HEK293 (cell line): ENCODE measurements around the gene GPR62.

ENCODE experiments used
- CTCF ChIA-PET: fragments of 350-600 bp; formaldehyde crosslinking; extraction: SDS; loops from one replicate; lab custom pipeline; 2021; ENCODE audit warnings: antibody characterized with exemption; lab: Yijun Ruan, JAX
- POLR2A ChIA-PET: fragments of 300-600 bp; formaldehyde crosslinking; extraction: SDS; loops from one replicate; lab custom pipeline; 2020; ENCODE audit warnings: antibody characterized with exemption, inconsistent platforms; lab: Yijun Ruan, JAX
- H3K27ac ChIP-seq: fragments of 200-500 bp; sonication (Bioruptor generic); 2 replicates; pipeline ENCODE4 v1.5.1; 2014; ENCODE audit warnings: low read depth, low read length, control low read depth, inconsistent platforms; ENCODE audit errors: extremely low read depth
- H3K36me3 ChIP-seq, 2 experiments: fragments of 200-500 bp in 1 of 2; sonication (Bioruptor generic) in 1 of 2; 1 replicate in 1 of 2; 2 replicates in 1 of 2; pipeline ENCODE4 v1.5.1; 2014 to 2017; ENCODE audit warnings: inconsistent platforms in 2 of 2, low read length in 2 of 2; ENCODE audit not compliant: control insufficient read depth in 2 of 2, insufficient read depth in 1 of 2
- H3K4me1 ChIP-seq: fragments of 200-500 bp; sonication (Bioruptor generic); 2 replicates; pipeline ENCODE4 v1.5.1; 2014; ENCODE audit warnings: mild to moderate bottlenecking, low read length, inconsistent platforms; ENCODE audit not compliant: control insufficient read depth, insufficient read depth
- H3K4me3 ChIP-seq: 2 replicates; pipeline ENCODE4 v1.5.1; 2011; ENCODE audit warnings: low read depth, mild to moderate bottlenecking, control low read depth, low read length, moderate library complexity
- H3K9me3 ChIP-seq: fragments of 200-500 bp; sonication (Bioruptor generic); 2 replicates; pipeline ENCODE4 v1.5.1; 2014; ENCODE audit warnings: low read depth, low read length, inconsistent platforms; ENCODE audit not compliant: control insufficient read depth, insufficient read depth
- GLI2 ChIP-seq: fragments of 450-650 bp; formaldehyde crosslinking; IDR thresholded peaks from 2 replicates; pipeline ENCODE4; 2017; ENCODE audit warnings: missing biosample characterization, missing genetic modification characterization, low read depth, borderline replicate concordance
- HOXC10 ChIP-seq: sonication (generic); formaldehyde crosslinking; IDR thresholded peaks from 2 replicates; pipeline ENCODE4 v1.8.1; 2023; ENCODE audit warnings: mild to moderate bottlenecking, missing genetic modification reagents
- KLF10 ChIP-seq: fragments of 450-650 bp; IDR thresholded peaks from 2 replicates; pipeline ENCODE4 v1.5.1; 2018; ENCODE audit warnings: missing biosample characterization, mild to moderate bottlenecking, missing genetic modification characterization
- KLF8 ChIP-seq: fragments of 450-650 bp; formaldehyde crosslinking; IDR thresholded peaks from 2 replicates; pipeline ENCODE4 v1.5.1; 2016; ENCODE audit warnings: missing biosample characterization, missing genetic modification characterization
- KLF9 ChIP-seq: fragments of 450-650 bp; formaldehyde crosslinking; IDR thresholded peaks from 2 replicates; pipeline ENCODE4 v1.5.1; 2016; ENCODE audit warnings: missing biosample characterization, missing genetic modification characterization, low read depth
- MYNN ChIP-seq: fragments of 450-650 bp; formaldehyde crosslinking; IDR thresholded peaks from 2 replicates; pipeline ENCODE4 v1.5.1; 2016; ENCODE audit warnings: missing biosample characterization, missing genetic modification characterization, borderline replicate concordance
- SP3 ChIP-seq: fragments of 450-650 bp; formaldehyde crosslinking; IDR thresholded peaks from 2 replicates; pipeline ENCODE4 v1.5.1; 2016; ENCODE audit warnings: missing biosample characterization, missing genetic modification characterization
- TCF7L2 ChIP-seq: IDR thresholded peaks from 2 replicates; pipeline ENCODE4 v1.6.1; 2011; ENCODE audit warnings: low read depth, mild to moderate bottlenecking, inconsistent platforms, low read length, moderate library complexity, borderline replicate concordance
- ZBTB26 ChIP-seq: fragments of 450-650 bp; formaldehyde crosslinking; optimal IDR thresholded peaks from 2 replicates; pipeline ENCODE3; 2016; ENCODE audit warnings: missing biosample characterization, mild to moderate bottlenecking, missing genetic modification characterization
- ZBTB8A ChIP-seq: fragments of 450-650 bp; formaldehyde crosslinking; IDR thresholded peaks from 2 replicates; pipeline ENCODE4 v1.5.1; 2016; ENCODE audit warnings: missing biosample characterization, missing genetic modification characterization
- ZIC2 ChIP-seq: fragments of 450-650 bp; formaldehyde crosslinking; IDR thresholded peaks from 2 replicates; pipeline ENCODE4 v1.5.1; 2016; ENCODE audit warnings: missing biosample characterization, missing genetic modification characterization
- ZNF114 ChIP-seq: fragments of 450-650 bp; formaldehyde crosslinking; IDR thresholded peaks from 2 replicates; pipeline ENCODE4 v1.5.0; 2017; ENCODE audit warnings: missing biosample characterization, missing genetic modification characterization
- ZNF121 ChIP-seq: fragments of 450-650 bp; formaldehyde crosslinking; IDR thresholded peaks from 2 replicates; pipeline ENCODE4 v1.5.1; 2016; ENCODE audit warnings: missing biosample characterization, missing genetic modification characterization
- ZNF132 ChIP-seq: fragments of 450-650 bp; formaldehyde crosslinking; IDR thresholded peaks from 2 replicates; pipeline ENCODE4 v1.5.1; 2017; ENCODE audit warnings: missing biosample characterization, missing genetic modification characterization, borderline replicate concordance
- ZNF138 ChIP-seq: fragments of 450-650 bp; formaldehyde crosslinking; IDR thresholded peaks from 2 replicates; pipeline ENCODE4 v1.5.1; 2016; ENCODE audit warnings: missing biosample characterization, missing genetic modification characterization, borderline replicate concordance
- ZNF140 ChIP-seq: fragments of 450-650 bp; formaldehyde crosslinking; IDR thresholded peaks from 2 replicates; pipeline ENCODE4 v1.5.1; 2016; ENCODE audit warnings: missing biosample characterization, missing genetic modification characterization
- ZNF148 ChIP-seq: fragments of 450-650 bp; formaldehyde crosslinking; IDR thresholded peaks from 2 replicates; pipeline ENCODE4 v1.5.0; 2017; ENCODE audit warnings: missing biosample characterization, missing genetic modification characterization, borderline replicate concordance
- ZNF157 ChIP-seq: fragments of 450-650 bp; formaldehyde crosslinking; IDR thresholded peaks from 2 replicates; pipeline ENCODE4 v1.5.1; 2016; ENCODE audit warnings: missing biosample characterization, missing genetic modification characterization
- ZNF311 ChIP-seq: fragments of 450-650 bp; formaldehyde crosslinking; IDR thresholded peaks from 2 replicates; pipeline ENCODE4 v1.5.1; 2017; ENCODE audit warnings: missing biosample characterization, missing genetic modification characterization, borderline replicate concordance
- ZNF404 ChIP-seq: fragments of 450-650 bp; formaldehyde crosslinking; IDR thresholded peaks from 2 replicates; pipeline ENCODE4 v1.5.1; 2017; ENCODE audit warnings: missing biosample characterization, missing genetic modification characterization
- ZNF549 ChIP-seq: fragments of 450-650 bp; IDR thresholded peaks from 2 replicates; pipeline ENCODE4 v1.5.1; 2018; ENCODE audit warnings: missing biosample characterization, missing genetic modification characterization, mild to moderate bottlenecking, inconsistent platforms, moderate library complexity
- ZNF561 ChIP-seq: fragments of 450-650 bp; IDR thresholded peaks from 2 replicates; pipeline ENCODE4 v1.5.1; 2018; ENCODE audit warnings: missing biosample characterization, missing genetic modification characterization, borderline replicate concordance
- ZNF621 ChIP-seq: fragments of 450-650 bp; formaldehyde crosslinking; IDR thresholded peaks from 2 replicates; pipeline ENCODE4 v1.5.1; 2017; ENCODE audit warnings: missing biosample characterization, missing genetic modification characterization
- ZSCAN23 ChIP-seq: fragments of 450-650 bp; formaldehyde crosslinking; IDR thresholded peaks from 2 replicates; pipeline ENCODE4 v1.5.1; 2016; ENCODE audit warnings: missing biosample characterization, missing genetic modification characterization
- ZXDB ChIP-seq: fragments of 450-650 bp; formaldehyde crosslinking; IDR thresholded peaks from 2 replicates; pipeline ENCODE4 v1.5.1; 2016; ENCODE audit warnings: missing biosample characterization, missing genetic modification characterization
- TF ChIP-seq, protein P1 (sequence below): fragments of 450-650 bp; formaldehyde crosslinking; IDR thresholded peaks from 2 replicates; pipeline ENCODE4 v1.5.1; 2016; ENCODE audit warnings: missing biosample characterization, missing genetic modification characterization
- TF ChIP-seq, protein P2 (sequence below): fragments of 450-650 bp; formaldehyde crosslinking; IDR thresholded peaks from 2 replicates; pipeline ENCODE4 v1.5.1; 2016; ENCODE audit warnings: missing biosample characterization, missing genetic modification characterization

GPR62 gene

DNA sequence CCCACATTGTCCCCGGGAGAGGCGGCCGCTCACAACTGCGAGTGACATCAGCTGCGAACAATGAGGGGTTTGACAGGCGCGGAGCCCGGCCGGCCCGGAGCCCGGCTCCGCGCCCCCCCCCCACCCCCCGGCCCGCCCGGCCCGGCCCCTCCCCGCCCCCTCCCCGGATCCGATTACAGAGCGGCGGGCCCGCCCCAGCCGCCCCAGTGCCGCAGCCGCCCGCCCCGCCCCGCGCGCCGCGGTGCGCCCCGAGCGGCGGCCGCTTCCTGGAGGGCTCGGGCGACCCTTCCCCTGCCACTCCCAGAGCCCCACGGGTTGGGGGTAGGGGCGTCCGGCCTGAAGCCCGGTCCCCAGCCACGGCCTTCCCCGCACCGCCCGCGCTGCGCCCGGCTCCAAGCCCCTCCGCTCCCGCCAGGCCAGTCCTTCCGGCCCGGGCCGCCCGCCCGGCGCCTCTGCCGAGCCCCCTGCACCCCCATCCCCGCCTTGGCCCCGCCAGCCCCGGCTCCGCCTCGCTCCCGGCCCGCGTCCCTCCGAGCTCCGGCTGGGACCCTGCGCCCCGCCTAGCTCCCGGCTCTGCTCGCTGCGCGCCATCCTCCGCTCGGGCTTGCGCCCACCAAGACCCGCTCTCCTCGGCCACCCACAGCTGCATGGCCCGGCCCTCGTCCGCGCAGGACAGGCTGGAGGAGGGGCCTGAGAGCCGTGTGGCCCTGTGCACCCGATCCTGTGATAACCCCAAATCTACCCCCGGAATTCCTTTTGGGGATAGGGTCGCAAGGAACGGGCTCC, 12.4 kb downstream of the GPR62 start, which contains the start of gene PCBP4:
PCBP4 (minus strand) TSS at position 71 of the 786 bp plus-strand sequence. CDS start 6,214 bp downstream, outside the sequence.
- H3K4me3 ChIP-seq = peak within 1 kb of the TSS; percentile 57
- 0 out of 2 replicates have a peak, but pooled peaks cover 2% of the 10 kb centered on the region for H3K4me1 ChIP-seq
- CTCF ChIA-PET = interaction anchor here (1.0 kb wide), 1 partner anchor 25 kb away, joined by 3 read pairs; no protein-coding TSS in a partner anchor
- peaks cover 0 to 7% of the 10 kb centered on the region in 2 experiments; a peak in 1 of 3 replicates for H3K36me3 ChIP-seq
- no peaks in the 10 kb centered on the region for H3K9me3 ChIP-seq
- POLR2A ChIA-PET = interaction anchor here (0.6 to 1.8 kb wide), 3 partner anchors 16 to 592 kb away, joined by 3 to 8 read pairs (median 4); partner anchors contain the start of genes ACY1 and RPL29
- peak within 1 kb of the TSS; percentile 41; the same call in 1 of the 2 replicates for H3K27ac ChIP-seq
- peak; percentile 62; the same call in 1 of the 2 replicates for TF ChIP-seq ZBTB8A (tag by site-specific recombination)
- no peak for TF ChIP-seq ZNF138 (tag by site-specific recombination)
- no peak for TF ChIP-seq ZNF132
- TF ChIP-seq ZXDB = no peak
- TF ChIP-seq ZNF140 (tag by site-specific recombination) = no peak
- TF ChIP-seq SP3 (tag by site-specific recombination) = no peak
- TF ChIP-seq KLF8 (tag by site-specific recombination) = no peak
- TF ChIP-seq ZNF621 (tag by site-specific recombination) = no peak
- no peak for TF ChIP-seq ZNF404 (tag by site-specific recombination)
- TF ChIP-seq MYNN (tag by site-specific recombination) = no peak
- TF ChIP-seq ZNF148 (tag by site-specific recombination) = no peak
- no peak for TF ChIP-seq ZIC2
- TF ChIP-seq ZNF561 (tag by site-specific recombination) = no peak
- TF ChIP-seq ZNF549 (tag by site-specific recombination) = no peak
- TF ChIP-seq, protein P1, sequence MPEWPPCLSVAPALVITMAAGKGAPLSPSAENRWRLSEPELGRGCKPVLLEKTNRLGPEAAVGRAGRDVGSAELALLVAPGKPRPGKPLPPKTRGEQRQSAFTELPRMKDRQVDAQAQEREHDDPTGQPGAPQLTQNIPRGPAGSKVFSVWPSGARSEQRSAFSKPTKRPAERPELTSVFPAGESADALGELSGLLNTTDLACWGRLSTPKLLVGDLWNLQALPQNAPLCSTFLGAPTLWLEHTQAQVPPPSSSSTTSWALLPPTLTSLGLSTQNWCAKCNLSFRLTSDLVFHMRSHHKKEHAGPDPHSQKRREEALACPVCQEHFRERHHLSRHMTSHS = no peak
- no peak for TF ChIP-seq ZNF114
- no peak for TF ChIP-seq GLI2 (tag by site-specific recombination)
- TF ChIP-seq ZNF121 (tag by site-specific recombination) = no peak
- no peak for TF ChIP-seq ZSCAN23
- TF ChIP-seq HOXC10 = no peak
- no peak for TF ChIP-seq ZNF311 (tag by site-specific recombination)
- no peak for TF ChIP-seq KLF9 (tag by site-specific recombination)
- TF ChIP-seq, protein P2, sequence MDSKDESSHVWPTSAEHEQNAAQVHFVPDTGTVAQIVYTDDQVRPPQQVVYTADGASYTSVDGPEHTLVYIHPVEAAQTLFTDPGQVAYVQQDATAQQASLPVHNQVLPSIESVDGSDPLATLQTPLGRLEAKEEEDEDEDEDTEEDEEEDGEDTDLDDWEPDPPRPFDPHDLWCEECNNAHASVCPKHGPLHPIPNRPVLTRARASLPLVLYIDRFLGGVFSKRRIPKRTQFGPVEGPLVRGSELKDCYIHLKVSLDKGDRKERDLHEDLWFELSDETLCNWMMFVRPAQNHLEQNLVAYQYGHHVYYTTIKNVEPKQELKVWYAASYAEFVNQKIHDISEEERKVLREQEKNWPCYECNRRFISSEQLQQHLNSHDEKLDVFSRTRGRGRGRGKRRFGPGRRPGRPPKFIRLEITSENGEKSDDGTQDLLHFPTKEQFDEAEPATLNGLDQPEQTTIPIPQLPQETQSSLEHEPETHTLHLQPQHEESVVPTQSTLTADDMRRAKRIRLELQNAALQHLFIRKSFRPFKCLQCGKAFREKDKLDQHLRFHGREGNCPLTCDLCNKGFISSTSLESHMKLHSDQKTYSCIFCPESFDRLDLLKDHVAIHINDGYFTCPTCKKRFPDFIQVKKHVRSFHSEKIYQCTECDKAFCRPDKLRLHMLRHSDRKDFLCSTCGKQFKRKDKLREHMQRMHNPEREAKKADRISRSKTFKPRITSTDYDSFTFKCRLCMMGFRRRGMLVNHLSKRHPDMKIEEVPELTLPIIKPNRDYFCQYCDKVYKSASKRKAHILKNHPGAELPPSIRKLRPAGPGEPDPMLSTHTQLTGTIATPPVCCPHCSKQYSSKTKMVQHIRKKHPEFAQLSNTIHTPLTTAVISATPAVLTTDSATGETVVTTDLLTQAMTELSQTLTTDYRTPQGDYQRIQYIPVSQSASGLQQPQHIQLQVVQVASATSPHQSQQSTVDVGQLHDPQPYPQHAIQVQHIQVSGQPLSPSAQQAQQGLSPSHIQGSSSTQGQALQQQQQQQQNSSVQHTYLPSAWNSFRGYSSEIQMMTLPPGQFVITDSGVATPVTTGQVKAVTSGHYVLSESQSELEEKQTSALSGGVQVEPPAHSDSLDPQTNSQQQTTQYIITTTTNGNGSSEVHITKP (tag by site-specific recombination) = no peak
- TF ChIP-seq ZBTB26 (tag by site-specific recombination) = peak; percentile 71
- no peak for TF ChIP-seq ZNF157 (tag by site-specific recombination)
- TF ChIP-seq KLF10 = peak; percentile 26; the same call in 1 of the 2 replicates
- no peak for TF ChIP-seq TCF7L2
